C4-2B (cell line): Measurements from ENCODE around the gene KLK10.

ENCODE experiments used
- CTCF ChIP-seq: fragments of 450-650 bp; conservative IDR thresholded peaks from 2 replicates; pipeline ENCODE4 v1.5.1; 2017; ENCODE audit warnings: mild to moderate bottlenecking
- ZFX ChIP-seq: fragments of 450-650 bp; IDR thresholded peaks from 2 replicates; pipeline ENCODE4 v1.6.1; 2017

GRCh38 chr19:50967929-50968715 lies 51.4 kb downstream of the KLK10 start:
- TF ChIP-seq CTCF (no peak), ZFX (no peak)
